Measurements from ENCODE around the gene KDM6B. TPM values are rescaled to one million over a fixed set of nuclear protein-coding genes. Genes with fewer than 3 reads are reported as not detected.

KDM6B gene
- total and polyA plus RNA-seq, 9 of the 15 experiments (the other 6 are each of a cell fraction or from before 2014, with no cell fraction given): 0.01 to 22.9 (median 2.2) TPM

DNA sequence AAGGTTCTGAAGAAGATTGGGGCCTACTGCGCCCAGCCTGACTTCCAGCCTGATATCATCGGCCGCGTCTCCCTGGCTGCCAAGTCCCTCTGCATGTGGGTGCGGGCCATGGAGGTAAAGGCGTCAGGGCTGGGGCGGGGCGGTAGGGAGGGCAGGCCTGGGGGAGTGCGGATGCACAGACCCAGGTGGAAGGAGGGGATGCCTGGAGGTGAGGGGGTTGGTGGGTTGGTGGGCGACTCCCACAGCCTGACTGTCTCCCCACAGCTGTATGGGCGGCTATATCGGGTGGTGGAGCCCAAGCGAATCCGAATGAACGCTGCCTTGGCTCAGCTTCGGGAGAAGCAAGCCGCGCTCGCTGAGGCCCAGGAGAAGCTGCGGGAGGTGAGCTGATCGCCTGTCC lies 26.8 kb upstream of the KDM6B start:
- Histone ChIP-seq H3K36me3 (ENCODE audit: control insufficient read depth, insufficient read depth, low read length) (no peaks in the 10 kb centered on the region), H3K9ac (ENCODE audit: insufficient read depth in 1 of 2, low read depth in 2 of 2, low read length in 2 of 2) (peak overlapping the region in 1 of 2 experiments; percentile 9; a peak in 1 of 4 replicates), H3K4me1 (replicated peaks in 1 of 2; ENCODE audit: control insufficient read depth in 2 of 2, insufficient read depth in 2 of 2, low read length in 2 of 2) (no peaks in the 10 kb centered on the region; a peak in 1 of 5 replicates), H4K20me1 (replicated peaks; ENCODE audit: control insufficient read depth, insufficient read depth, low read length) (no peaks in the 10 kb centered on the region), H3K79me2 (ENCODE audit: control insufficient read depth, insufficient read depth, low read length) (no peaks in the 10 kb centered on the region), H3K9me3 (replicated peaks; ENCODE audit: control insufficient read depth, insufficient read depth, low read depth, low read length) (no peaks in the 10 kb centered on the region), H3K4me2 (ENCODE audit: insufficient read depth, low read length) (no peak overlapping the region), H3K4me3 (no peak overlapping the region), H3K9me1 (ENCODE audit: control insufficient read depth, insufficient read depth, low read length) (no peaks in the 10 kb centered on the region), H2AFZ (ENCODE audit: low read depth, low read length) (no peak overlapping the region), H3K27me3 (ENCODE audit: control insufficient read depth in 2 of 2, insufficient read depth in 2 of 2, low read length in 2 of 2) (peaks cover 5 to 39% of the 10 kb centered on the region in 2 experiments), H3K27ac (ENCODE audit: extremely low read depth, low read depth, low read length) (no peak overlapping the region)
- ATAC-seq: no peak
- in situ Hi-C loops (cut with MboI) (no loop called here), intact Hi-C loops (cut with micrococcal nuclease) (no loop called here)
- no peak for DNase-seq (ENCODE audit: extremely low read depth in 1 of 4, low spot score in 3 of 4)
- FAIRE-seq: no peak
- WGBS (ENCODE audit: insufficient coverage, low coverage, missing lambda C conversion rate): 5% methylated on average over 5 of the region's 21 CpGs
- TF ChIP-seq JUN (IDR thresholded peaks at IDR 0.05; ENCODE audit: borderline replicate concordance, low read depth, low read length) (no peak), JUN (CRISPR knock-in tag; IDR thresholded peaks at IDR 0.05; ENCODE audit: borderline replicate concordance) (no peak), XRCC5 (IDR thresholded peaks at IDR 0.05; ENCODE audit: low read depth, low read length) (no peak), OTX1 (CRISPR knock-in tag; IDR thresholded peaks at IDR 0.05) (no peak), PCBP1 (IDR thresholded peaks at IDR 0.05; ENCODE audit: low read depth, low read length, poor library complexity, severe bottlenecking) (no peak)
- TF ChIP-seq, protein P1, sequence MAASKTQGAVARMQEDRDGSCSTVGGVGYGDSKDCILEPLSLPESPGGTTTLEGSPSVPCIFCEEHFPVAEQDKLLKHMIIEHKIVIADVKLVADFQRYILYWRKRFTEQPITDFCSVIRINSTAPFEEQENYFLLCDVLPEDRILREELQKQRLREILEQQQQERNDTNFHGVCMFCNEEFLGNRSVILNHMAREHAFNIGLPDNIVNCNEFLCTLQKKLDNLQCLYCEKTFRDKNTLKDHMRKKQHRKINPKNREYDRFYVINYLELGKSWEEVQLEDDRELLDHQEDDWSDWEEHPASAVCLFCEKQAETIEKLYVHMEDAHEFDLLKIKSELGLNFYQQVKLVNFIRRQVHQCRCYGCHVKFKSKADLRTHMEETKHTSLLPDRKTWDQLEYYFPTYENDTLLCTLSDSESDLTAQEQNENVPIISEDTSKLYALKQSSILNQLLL (CRISPR knock-in tag; IDR thresholded peaks at IDR 0.05; ENCODE audit: borderline replicate concordance): no peak
- TF ChIP-seq, protein P2, sequence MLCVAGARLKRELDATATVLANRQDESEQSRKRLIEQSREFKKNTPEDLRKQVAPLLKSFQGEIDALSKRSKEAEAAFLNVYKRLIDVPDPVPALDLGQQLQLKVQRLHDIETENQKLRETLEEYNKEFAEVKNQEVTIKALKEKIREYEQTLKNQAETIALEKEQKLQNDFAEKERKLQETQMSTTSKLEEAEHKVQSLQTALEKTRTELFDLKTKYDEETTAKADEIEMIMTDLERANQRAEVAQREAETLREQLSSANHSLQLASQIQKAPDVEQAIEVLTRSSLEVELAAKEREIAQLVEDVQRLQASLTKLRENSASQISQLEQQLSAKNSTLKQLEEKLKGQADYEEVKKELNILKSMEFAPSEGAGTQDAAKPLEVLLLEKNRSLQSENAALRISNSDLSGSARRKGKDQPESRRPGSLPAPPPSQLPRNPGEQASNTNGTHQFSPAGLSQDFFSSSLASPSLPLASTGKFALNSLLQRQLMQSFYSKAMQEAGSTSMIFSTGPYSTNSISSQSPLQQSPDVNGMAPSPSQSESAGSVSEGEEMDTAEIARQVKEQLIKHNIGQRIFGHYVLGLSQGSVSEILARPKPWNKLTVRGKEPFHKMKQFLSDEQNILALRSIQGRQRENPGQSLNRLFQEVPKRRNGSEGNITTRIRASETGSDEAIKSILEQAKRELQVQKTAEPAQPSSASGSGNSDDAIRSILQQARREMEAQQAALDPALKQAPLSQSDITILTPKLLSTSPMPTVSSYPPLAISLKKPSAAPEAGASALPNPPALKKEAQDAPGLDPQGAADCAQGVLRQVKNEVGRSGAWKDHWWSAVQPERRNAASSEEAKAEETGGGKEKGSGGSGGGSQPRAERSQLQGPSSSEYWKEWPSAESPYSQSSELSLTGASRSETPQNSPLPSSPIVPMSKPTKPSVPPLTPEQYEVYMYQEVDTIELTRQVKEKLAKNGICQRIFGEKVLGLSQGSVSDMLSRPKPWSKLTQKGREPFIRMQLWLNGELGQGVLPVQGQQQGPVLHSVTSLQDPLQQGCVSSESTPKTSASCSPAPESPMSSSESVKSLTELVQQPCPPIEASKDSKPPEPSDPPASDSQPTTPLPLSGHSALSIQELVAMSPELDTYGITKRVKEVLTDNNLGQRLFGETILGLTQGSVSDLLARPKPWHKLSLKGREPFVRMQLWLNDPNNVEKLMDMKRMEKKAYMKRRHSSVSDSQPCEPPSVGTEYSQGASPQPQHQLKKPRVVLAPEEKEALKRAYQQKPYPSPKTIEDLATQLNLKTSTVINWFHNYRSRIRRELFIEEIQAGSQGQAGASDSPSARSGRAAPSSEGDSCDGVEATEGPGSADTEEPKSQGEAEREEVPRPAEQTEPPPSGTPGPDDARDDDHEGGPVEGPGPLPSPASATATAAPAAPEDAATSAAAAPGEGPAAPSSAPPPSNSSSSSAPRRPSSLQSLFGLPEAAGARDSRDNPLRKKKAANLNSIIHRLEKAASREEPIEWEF (CRISPR knock-in tag; IDR thresholded peaks at IDR 0.05): no peak
- CTCF ChIA-PET (ENCODE audit: low intra/inter-chr PET ratio): no interaction called here
- BruUV-seq (replicated peaks): no TSS peak
- POLR2A ChIA-PET: interaction anchor here (1.1 kb wide), 1 partner anchor 12 kb away, joined by 3 read pairs; no protein-coding TSS in a partner anchor

All from K562 (cell line).